Urinary bladder (tissue), 4 donors: Measurements from ENCODE around the gene AOC1. TPM values are rescaled to one million over a fixed set of nuclear protein-coding genes. Genes with fewer than 3 reads are reported as not detected.

ENCODE experiments used
- DNase-seq: peaks from one replicate; pipeline ENCODE4 v3.0.0-alpha.2; 2015; ENCODE audit errors: extremely low spot score
- H3K27ac ChIP-seq: one replicate; pipeline ENCODE4 v1.5.1; 2013; ENCODE audit warnings: low read depth, mild to moderate bottlenecking, moderate library complexity
- H3K36me3 ChIP-seq: one replicate; pipeline ENCODE4 v1.6.1; 2013; ENCODE audit warnings: mild to moderate bottlenecking, moderate library complexity; ENCODE audit not compliant: insufficient read depth
- H3K4me1 ChIP-seq: one replicate; pipeline ENCODE4 v1.6.1; 2013; ENCODE audit warnings: mild to moderate bottlenecking, moderate library complexity; ENCODE audit not compliant: insufficient read depth
- H3K4me3 ChIP-seq: one replicate; pipeline ENCODE4 v1.5.1; 2013; ENCODE audit warnings: low read depth, low read length
- WGBS: extraction: QIAGEN DNeasy Blood & Tissue Kit; methylation state at CpG from one replicate; pipeline ENCODE4 v1.1.7; 2013; 5-methylcytosine and 5-hydroxymethylcytosine counted together
- polyA plus RNA-seq: library from polyadenylated mRNA; stranded (reverse); fragments of 200-250 nt; gene quantifications from one replicate; pipeline ENCODE4 v1.2.3, GENCODE V29; 2013
- total RNA-seq: library from RNA; depleted of rRNA; stranded (reverse); fragments of >200 nt; gene quantifications from one replicate; pipeline ENCODE4 v1.2.3, GENCODE V29; 2014
- donor health status: healthy with polysubstance abuse.
- donor health status: healthy.

AOC1 gene
- total and polyA plus RNA-seq, 2 donors, result 0.32 TPM; not detected in 1

DNA sequence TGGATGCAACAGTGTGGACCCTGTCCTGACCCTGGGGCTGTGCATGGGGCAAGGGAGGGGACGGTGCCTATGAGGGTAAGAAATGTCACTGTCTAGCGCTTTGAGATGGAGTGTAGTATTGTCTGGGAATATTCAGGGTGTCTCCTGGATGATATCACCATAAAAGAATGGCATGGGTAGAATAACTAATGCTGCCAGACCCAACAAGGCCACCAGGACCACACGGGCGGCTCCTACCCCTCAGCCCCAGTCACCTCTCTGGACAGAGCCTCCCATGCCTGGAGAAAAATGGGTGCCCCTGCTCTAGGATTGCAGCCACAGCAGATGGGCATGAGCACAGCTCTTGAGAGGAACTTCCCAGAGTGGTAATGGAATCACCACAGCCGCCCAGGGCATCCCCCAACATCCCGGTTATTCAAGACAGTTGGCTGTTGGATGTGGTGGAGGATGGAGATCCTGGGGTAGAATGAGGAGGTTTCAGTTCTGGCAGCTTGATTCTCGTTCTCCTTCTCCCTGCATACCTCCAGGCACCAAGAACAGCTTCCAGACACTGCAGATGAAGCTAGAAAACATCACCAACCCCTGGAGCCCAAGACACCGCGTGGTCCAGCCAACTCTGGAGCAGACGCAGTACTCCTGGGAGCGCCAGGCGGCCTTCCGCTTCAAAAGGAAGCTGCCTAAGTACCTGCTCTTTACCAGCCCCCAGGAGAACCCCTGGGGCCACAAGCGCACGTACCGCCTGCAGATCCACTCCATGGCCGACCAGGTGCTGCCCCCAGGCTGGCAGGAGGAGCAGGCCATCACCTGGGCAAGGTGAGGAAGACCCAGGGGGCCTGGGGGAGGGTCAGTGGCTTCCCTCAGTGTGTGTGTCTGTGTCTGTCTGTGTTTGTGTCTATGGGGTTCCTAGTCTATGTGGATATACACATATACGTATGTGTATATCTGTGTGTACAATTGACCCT is 6.2 kb downstream of the AOC1 start:
- WGBS, result 84% methylated on average over 17 of the region's 18 CpGs
- no peak for DNase-seq
- Histone ChIP-seq H3K27ac (no peak overlapping the region), H3K4me1 (no peaks in the 10 kb centered on the region), H3K36me3 (no peaks in the 10 kb centered on the region), H3K4me3 (no peak overlapping the region)

DNA sequence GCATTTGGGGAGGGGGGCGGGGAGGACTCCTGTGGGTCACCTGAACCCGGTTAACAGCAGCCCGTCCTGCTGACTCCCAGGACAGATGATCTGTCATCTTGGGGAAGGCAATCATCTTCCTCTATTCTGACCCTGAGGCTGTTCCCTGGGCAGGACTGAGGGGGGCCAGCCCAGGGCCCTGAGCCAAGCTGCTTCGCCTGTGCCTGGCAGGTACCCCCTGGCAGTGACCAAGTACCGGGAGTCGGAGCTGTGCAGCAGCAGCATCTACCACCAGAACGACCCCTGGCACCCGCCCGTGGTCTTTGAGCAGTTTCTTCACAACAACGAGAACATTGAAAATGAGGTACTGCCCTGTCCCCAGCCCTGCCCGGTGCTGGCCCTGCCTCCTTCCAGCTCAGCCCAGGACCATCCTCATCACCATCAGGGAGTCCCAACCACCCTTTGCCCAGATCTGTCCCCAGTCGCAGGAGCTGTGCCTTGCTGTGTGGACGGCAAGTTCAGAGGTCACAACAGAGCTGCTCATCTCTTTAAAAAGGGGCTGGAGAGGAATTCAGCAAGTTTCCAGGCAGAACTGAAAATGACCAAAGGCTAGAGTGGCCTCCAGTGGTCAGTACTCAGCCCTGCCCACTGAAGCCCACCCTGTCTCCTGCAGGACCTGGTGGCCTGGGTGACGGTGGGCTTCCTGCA is 8.1 kb downstream of the AOC1 start:
- Histone ChIP-seq H3K27ac (no peak overlapping the region), H3K4me3 (no peak overlapping the region), H3K36me3 (no peaks in the 10 kb centered on the region), H3K4me1 (no peaks in the 10 kb centered on the region)
- 65% methylated on average over 14 of the region's 14 CpGs for WGBS
- DNase-seq, result no peak

DNA sequence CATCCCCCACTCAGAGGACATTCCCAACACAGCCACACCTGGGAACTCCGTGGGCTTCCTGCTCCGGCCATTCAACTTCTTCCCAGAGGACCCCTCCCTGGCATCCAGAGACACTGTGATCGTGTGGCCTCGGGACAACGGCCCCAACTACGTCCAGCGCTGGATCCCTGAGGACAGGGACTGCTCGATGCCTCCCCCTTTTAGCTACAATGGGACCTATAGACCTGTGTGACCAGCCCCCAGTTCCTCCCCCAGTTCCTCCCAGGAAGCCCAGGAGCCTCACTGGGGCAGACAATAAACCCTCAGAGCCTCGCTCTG is 8.6 kb downstream of the AOC1 start:
- Histone ChIP-seq H3K4me1 (no peaks in the 10 kb centered on the region), H3K4me3 (no peak overlapping the region), H3K27ac (no peak overlapping the region), H3K36me3 (no peaks in the 10 kb centered on the region)
- WGBS, result 70% methylated on average over 9 of the region's 9 CpGs
- DNase-seq, result no peak

DNA sequence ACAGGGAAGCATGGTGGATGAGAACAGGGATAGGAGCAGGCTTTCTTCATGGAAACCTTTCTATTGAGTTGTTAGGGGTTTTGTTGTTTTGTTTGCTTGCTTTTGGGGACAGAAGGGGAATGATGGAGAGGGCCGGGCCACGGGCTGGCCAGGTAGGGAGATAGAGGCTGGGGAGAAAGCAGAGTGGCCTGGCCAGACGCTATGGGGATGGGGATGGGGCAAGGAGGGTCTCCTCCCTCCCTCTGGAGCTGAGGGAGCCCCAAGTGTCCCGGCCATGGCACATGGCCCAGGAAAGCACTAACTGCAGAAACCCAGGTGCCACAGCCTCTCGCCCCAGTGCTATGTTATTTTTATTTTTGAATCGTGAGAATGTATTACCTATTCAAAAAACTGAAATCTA is 10.0 kb downstream of the AOC1 start:
- Histone ChIP-seq H3K27ac (no peak overlapping the region), H3K4me3 (no peak overlapping the region), H3K4me1 (no peaks in the 10 kb centered on the region), H3K36me3 (no peaks in the 10 kb centered on the region)
- DNase-seq, result no peak
- 87% methylated on average over 6 of the region's 6 CpGs for WGBS

DNA sequence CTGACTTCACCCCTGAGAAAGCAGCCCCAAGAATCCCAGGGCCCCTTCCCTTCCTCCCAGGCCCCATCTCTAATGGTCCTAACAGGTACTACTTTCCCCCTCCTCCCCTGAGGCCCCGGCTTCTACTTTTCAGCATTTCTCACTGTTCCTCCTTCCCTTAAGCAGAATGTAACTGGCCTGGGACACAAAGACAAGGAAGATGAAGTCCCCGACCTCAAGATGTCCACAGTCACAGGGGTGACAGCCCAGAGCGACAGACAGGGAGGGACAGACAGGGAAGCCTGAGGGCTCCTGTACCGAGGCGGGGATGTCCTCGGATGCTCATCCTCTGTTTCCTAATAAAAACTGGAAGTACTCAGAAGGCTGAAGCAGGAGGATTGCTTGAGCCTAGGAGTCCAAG is 11.6 kb downstream of the AOC1 start:
- no peak overlapping the region for H3K27ac ChIP-seq
- no peaks in the 10 kb centered on the region for H3K4me1 ChIP-seq
- H3K36me3 ChIP-seq, result no peaks in the 10 kb centered on the region
- 91% methylated on average over 6 of the region's 6 CpGs for WGBS
- H3K4me3 ChIP-seq, result no peak overlapping the region
- no peak for DNase-seq

DNA sequence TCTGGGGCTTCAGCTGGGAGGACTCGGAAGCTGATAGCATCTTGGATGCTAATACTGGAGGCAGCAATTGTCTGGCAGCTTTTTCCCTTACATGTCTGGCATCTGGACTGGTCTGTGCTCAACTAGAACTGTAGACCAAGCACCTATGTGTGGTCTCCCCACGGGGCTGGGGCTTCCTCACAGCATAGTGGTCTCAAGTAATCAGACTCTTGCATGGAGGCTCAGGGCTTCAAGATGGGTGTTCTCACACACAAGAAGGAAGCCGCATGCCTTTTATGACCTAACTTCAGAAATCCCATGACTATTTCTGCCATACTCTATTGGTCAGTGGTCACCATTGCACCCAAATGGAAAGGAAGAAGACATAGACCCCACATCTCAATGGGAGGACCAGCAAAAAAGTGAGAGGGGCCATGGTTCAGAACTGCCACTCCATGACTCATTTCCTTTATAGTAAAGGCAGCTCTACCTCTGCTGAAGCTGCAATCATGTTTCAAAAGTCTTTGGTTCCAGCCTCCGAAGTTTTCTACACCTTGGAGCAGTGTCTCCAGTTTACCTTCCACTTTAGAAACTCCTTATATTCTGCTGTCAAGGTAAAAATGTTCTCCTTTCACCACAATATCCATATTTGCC is 14.7 kb downstream of the AOC1 start:
- H3K4me1 ChIP-seq, result no peaks in the 10 kb centered on the region
- 84% methylated on average over 4 of the region's 4 CpGs for WGBS
- H3K4me3 ChIP-seq, result no peak overlapping the region
- no peak for DNase-seq
- H3K36me3 ChIP-seq, result no peaks in the 10 kb centered on the region
- no peak overlapping the region for H3K27ac ChIP-seq

DNA sequence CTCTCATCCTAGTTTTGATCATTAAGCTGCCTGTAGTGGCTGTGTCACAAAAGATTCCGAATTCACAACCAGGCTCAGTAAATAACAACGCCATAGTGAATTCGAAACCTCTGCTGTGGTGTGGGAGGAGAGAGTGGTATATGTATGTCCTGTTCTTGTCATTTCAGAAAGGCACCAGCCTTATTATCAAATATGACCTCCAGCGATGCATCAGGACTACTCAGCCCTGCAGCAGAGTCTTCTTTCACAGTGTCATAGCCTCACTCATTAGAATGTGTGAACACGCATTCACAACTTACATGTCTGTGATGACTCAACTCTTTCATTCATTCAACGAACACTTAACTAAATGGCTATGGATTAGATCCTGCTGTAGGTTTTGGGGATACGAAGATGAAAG is 15.3 kb downstream of the AOC1 start:
- no peak overlapping the region for H3K4me3 ChIP-seq
- 86% methylated on average over 7 of the region's 7 CpGs for WGBS
- DNase-seq, result no peak
- no peaks in the 10 kb centered on the region for H3K36me3 ChIP-seq
- H3K27ac ChIP-seq, result no peak overlapping the region
- no peaks in the 10 kb centered on the region for H3K4me1 ChIP-seq

DNA sequence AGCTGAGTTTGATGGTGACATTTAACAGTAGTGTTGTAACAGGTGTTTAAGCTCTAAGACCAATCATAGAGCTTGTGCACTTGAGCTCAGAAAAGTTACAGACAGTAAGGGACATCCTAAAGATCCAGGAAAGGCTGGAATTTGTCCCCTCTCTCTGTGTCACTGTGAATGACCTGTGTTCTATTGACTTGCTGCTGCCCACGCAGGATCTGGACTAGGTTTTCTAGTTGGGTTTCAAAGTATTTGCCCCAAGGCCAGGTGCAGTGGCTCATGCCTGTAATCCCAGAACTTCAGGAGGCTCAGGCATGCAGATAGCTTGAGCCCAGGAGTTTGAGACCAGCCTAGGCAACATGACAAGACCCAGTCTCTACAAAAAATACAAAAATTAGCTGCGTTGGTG is 17.1 kb downstream of the AOC1 start:
- no peak for DNase-seq
- Histone ChIP-seq H3K36me3 (no peaks in the 10 kb centered on the region), H3K27ac (no peak overlapping the region), H3K4me1 (no peaks in the 10 kb centered on the region), H3K4me3 (no peak overlapping the region)
- WGBS, result 80% methylated on average over 2 of the region's 2 CpGs

DNA sequence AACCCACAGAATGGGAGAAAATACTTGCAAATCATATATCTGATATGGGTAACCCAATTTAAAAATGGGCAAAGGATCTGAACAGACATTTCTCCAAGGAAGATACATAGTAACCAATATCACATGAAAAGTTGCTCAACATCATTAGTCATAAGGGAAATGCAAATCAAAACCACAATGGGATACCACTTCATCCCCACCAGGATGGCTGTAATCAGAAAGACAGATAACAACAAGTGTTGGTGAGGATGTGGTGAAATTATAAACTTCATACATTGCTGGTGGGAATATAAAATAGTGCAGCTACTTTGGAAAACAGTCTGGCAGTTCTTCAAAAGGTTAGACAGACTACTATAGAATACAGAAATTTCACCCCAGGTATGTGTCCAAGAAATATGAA is 19.3 kb downstream of the AOC1 start:
- no peak for DNase-seq
- Histone ChIP-seq H3K4me3 (no peak overlapping the region), H3K4me1 (no peaks in the 10 kb centered on the region)

DNA sequence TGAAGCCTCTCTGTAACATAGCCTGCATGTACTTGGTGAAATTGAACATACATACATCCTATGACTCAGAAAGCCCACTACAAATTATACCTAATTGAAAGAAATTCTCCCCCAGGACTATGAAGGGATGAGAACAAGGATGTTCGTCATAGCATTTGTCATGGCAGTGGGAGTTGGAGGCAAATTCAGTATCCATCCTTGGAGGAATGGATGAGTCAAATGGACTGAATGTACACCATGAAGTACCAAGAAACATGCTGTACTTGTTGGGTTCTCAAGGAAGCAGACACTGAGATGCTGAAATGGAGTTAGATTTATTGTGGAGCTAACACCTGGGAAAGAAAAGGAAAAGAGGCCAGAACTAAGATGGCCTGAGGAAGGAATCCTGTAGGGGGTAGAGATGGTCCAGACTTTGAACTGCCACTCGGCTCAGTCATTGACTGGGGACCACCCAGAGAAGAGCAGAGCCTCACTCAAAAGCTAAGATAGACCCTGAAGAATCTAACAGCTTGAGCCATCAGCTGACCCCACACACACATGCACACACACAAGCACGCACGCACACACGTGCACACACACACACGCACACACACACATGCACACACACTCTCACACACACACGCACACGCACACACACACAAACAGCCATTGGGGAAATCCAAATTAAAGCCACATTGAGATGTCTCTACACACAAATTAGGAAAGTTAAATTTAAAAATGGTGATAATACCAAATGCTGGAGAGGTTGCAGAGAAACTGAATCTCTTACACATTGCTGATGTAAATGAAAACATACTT is 22.3 kb downstream of the AOC1 start:
- no peak overlapping the region for H3K4me3 ChIP-seq
- 85% methylated on average over 8 of the region's 8 CpGs for WGBS
- H3K27ac ChIP-seq, result no peak overlapping the region
- H3K4me1 ChIP-seq, result no peaks in the 10 kb centered on the region
- H3K36me3 ChIP-seq, result no peaks in the 10 kb centered on the region
- no peak for DNase-seq

More for the DNA sequence above, 19.3 kb downstream of the AOC1 start:
- Histone ChIP-seq H3K27ac (no peak overlapping the region), H3K36me3 (no peaks in the 10 kb centered on the region)

DNA sequence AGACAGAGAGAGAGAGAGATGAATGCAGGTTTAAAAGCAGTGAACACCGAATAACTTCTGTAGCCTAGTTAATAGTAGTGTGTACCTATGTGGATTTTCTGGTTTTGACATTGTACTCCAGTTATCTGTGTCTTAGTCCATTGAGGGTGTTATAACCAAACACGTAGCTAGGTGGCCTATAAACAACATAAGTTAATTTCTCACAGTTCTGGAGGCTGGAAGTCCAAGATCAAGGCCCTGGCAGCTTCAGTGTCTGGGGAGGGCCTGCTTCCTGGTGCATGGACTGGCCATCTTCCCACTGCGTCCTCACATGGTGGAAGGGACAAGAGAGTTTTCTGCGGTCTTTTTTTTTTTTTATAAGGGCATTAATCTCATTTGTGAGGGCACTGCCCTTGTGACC is 23.5 kb downstream of the AOC1 start:
- Histone ChIP-seq H3K4me3 (no peak overlapping the region), H3K4me1 (no peaks in the 10 kb centered on the region), H3K36me3 (no peaks in the 10 kb centered on the region), H3K27ac (no peak overlapping the region)
- 83% methylated on average over 4 of the region's 4 CpGs for WGBS
- no peak for DNase-seq

DNA sequence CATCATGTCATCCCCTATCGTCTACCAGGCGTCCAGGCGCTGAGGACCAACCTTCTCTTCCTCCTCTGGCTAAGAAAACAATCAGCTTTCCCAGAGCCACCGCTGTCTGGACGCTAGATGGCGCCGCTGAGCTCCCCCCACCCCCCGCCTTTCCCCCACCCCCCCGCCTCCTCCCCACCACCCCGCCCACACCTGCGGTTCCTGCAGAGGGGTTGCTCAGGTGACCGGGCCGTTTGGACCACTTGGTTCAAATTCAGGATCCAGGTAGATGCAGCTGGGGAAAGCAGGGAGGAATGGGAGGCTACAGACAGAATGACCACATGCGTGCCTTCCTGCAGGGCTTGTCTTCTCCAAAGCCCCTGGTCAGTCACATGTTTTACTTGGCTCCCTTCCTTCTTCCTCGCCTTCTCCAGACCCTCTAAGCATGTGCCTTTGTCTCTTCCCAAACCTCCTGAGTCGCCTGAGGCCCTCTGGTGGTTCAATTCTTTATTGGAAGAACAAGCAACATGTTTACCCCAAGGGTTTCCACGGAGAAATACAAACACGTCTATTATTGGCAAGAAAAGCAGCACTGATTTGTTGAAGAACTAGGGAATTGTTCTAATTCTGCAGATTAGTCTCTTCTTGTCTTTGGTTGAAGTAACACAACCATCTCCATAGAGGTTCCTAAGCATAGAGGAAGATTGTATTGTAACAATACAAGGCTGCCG is 24.7 kb downstream of the AOC1 start:
- Histone ChIP-seq H3K27ac (no peak overlapping the region), H3K4me1 (no peaks in the 10 kb centered on the region), H3K4me3 (no peak overlapping the region), H3K36me3 (no peaks in the 10 kb centered on the region)
- 4% methylated on average over 19 of the region's 19 CpGs for WGBS
- DNase-seq, result peak; percentile 85

DNA sequence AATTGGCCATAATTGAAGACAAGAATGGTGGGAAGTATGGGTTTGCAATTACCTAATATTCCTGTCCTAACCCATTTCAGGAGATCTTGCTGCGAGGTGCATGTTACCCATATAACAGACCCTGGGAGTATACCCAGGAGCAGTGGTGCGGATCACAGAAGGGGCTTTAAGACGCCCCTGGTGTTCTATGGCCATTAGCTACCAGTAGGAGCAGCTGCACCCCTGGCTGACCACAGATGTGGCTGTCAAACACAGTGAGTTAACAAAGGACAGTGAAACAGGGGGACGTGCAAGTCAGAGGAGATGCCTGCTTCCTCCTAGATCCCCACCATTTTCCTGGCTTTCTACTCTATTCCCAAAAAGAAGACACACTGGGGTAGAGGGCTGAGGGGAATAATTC is 25.2 kb downstream of the AOC1 start:
- 68% methylated on average over 4 of the region's 4 CpGs for WGBS
- Histone ChIP-seq H3K4me1 (no peaks in the 10 kb centered on the region), H3K4me3 (no peak overlapping the region), H3K27ac (no peak overlapping the region), H3K36me3 (no peaks in the 10 kb centered on the region)
- DNase-seq, result no peak
